ENCODE results near the gene SYMPK.

The SYMPK gene

DNA sequence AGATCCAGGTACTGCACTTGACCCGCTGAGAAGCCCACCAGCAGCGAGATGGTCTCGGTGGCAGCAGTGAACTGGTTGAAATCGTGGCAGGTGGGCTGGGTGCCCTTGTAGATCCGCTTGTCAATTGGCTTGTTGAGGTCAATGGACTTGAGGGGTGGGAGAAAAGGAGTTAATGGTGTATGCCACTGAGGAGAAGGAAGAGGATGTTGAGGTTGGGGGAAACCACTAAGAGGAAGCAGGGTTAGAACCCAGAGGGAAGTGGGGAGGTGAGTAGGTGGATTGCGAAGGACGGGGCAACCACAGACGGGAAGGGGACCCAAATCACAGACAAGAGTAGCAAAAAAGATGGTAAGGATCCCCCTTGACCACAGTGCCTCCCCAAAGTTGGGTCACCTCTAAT lies 72.0 kb downstream of the SYMPK start:
- TF ChIP-seq, protein P1, sequence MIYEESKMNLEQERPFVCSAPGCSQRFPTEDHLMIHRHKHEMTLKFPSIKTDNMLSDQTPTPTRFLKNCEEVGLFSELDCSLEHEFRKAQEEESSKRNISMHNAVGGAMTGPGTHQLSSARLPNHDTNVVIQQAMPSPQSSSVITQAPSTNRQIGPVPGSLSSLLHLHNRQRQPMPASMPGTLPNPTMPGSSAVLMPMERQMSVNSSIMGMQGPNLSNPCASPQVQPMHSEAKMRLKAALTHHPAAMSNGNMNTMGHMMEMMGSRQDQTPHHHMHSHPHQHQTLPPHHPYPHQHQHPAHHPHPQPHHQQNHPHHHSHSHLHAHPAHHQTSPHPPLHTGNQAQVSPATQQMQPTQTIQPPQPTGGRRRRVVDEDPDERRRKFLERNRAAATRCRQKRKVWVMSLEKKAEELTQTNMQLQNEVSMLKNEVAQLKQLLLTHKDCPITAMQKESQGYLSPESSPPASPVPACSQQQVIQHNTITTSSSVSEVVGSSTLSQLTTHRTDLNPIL (CRISPR knock-in tag; IDR thresholded peaks at IDR 0.05; ENCODE audit: low read depth) = no peak
- TF ChIP-seq CSDC2 (CRISPR knock-in tag; IDR thresholded peaks at IDR 0.05) (no peak), ZNF565 (CRISPR knock-in tag; conservative IDR thresholded peaks at IDR 0.05; ENCODE audit: low read depth) (no peak), RARB (CRISPR knock-in tag; IDR thresholded peaks at IDR 0.05) (no peak), BACH2 (CRISPR knock-in tag; IDR thresholded peaks at IDR 0.05; ENCODE audit: borderline replicate concordance) (no peak), SNAI2 (CRISPR knock-in tag; IDR thresholded peaks at IDR 0.05) (no peak), ZNF70 (CRISPR knock-in tag; IDR thresholded peaks at IDR 0.05) (no peak), ZFP30 (CRISPR knock-in tag; IDR thresholded peaks at IDR 0.05) (no peak)
- TF ChIP-seq, protein P2, sequence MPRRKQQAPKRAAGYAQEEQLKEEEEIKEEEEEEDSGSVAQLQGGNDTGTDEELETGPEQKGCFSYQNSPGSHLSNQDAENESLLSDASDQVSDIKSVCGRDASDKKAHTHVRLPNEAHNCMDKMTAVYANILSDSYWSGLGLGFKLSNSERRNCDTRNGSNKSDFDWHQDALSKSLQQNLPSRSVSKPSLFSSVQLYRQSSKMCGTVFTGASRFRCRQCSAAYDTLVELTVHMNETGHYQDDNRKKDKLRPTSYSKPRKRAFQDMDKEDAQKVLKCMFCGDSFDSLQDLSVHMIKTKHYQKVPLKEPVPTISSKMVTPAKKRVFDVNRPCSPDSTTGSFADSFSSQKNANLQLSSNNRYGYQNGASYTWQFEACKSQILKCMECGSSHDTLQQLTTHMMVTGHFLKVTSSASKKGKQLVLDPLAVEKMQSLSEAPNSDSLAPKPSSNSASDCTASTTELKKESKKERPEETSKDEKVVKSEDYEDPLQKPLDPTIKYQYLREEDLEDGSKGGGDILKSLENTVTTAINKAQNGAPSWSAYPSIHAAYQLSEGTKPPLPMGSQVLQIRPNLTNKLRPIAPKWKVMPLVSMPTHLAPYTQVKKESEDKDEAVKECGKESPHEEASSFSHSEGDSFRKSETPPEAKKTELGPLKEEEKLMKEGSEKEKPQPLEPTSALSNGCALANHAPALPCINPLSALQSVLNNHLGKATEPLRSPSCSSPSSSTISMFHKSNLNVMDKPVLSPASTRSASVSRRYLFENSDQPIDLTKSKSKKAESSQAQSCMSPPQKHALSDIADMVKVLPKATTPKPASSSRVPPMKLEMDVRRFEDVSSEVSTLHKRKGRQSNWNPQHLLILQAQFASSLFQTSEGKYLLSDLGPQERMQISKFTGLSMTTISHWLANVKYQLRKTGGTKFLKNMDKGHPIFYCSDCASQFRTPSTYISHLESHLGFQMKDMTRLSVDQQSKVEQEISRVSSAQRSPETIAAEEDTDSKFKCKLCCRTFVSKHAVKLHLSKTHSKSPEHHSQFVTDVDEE (CRISPR knock-in tag; IDR thresholded peaks at IDR 0.05) = no peak
- TF ChIP-seq, protein P3, sequence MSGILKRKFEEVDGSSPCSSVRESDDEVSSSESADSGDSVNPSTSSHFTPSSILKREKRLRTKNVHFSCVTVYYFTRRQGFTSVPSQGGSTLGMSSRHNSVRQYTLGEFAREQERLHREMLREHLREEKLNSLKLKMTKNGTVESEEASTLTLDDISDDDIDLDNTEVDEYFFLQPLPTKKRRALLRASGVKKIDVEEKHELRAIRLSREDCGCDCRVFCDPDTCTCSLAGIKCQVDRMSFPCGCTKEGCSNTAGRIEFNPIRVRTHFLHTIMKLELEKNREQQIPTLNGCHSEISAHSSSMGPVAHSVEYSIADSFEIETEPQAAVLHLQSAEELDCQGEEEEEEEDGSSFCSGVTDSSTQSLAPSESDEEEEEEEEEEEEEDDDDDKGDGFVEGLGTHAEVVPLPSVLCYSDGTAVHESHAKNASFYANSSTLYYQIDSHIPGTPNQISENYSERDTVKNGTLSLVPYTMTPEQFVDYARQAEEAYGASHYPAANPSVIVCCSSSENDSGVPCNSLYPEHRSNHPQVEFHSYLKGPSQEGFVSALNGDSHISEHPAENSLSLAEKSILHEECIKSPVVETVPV (CRISPR knock-in tag; IDR thresholded peaks at IDR 0.05) = no peak

DNA sequence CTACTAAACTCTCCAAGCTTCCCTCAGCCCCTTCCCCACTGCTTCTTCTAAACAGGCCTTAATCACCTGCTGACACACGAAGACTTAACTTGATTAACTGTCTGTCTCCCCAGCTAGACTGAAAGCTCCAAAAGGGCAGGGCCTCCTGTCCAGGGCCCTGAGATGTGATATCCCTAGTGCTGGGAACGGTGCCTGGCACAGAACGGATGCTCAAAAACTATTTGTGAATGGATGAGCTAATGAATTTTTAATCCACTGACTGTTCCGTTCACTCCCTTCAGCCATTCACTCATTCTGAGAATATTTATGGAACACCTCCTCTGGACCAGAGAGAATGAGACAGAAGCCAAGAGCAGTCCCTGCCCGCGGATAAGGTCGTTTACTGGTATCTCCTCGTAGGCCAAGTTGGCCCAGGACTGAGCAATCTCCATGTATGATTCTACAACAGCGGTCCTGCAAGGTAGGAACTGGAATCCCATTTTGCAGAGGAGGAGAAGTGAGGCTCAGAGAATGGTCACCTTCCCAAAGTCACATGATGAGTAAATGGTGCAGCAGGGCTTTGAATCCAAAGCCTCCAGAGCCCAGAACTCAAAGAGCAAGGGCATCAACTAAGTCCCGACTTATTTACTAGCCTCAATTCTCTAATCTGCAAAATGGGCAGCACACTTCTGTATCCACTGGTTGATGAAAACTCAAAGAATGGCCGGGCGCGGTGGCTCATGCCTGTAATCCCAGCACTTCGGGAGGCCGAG lies 73.7 kb downstream of the SYMPK start:
- no peak for ATAC-seq
- TF ChIP-seq ZNF70 (CRISPR knock-in tag; IDR thresholded peaks at IDR 0.05) (no peak), ZFP30 (CRISPR knock-in tag; IDR thresholded peaks at IDR 0.05) (no peak), PPARA (CRISPR knock-in tag; IDR thresholded peaks at IDR 0.05; ENCODE audit: borderline replicate concordance) (no peak), SNAI2 (CRISPR knock-in tag; IDR thresholded peaks at IDR 0.05) (no peak), ISL1 (CRISPR knock-in tag; IDR thresholded peaks at IDR 0.05) (no peak), ZNF8 (CRISPR knock-in tag; IDR thresholded peaks at IDR 0.05) (no peak), ESRRG (CRISPR knock-in tag; IDR thresholded peaks at IDR 0.05) (no peak), ZNF565 (CRISPR knock-in tag; conservative IDR thresholded peaks at IDR 0.05; ENCODE audit: low read depth) (no peak), TCF4 (CRISPR knock-in tag; IDR thresholded peaks at IDR 0.05; ENCODE audit: borderline replicate concordance) (no peak), GLIS3 (CRISPR knock-in tag; IDR thresholded peaks at IDR 0.05) (no peak), ZC3H10 (CRISPR knock-in tag; IDR thresholded peaks at IDR 0.05) (no peak), ZFP3 (CRISPR knock-in tag; IDR thresholded peaks at IDR 0.05) (no peak), OSR1 (CRISPR knock-in tag; IDR thresholded peaks at IDR 0.05) (no peak), ARNTL (CRISPR knock-in tag; IDR thresholded peaks at IDR 0.05; ENCODE audit: borderline replicate concordance, low read depth) (no peak), TOX (CRISPR knock-in tag; IDR thresholded peaks at IDR 0.05; ENCODE audit: borderline replicate concordance) (no peak)
- TF ChIP-seq, protein P4, sequence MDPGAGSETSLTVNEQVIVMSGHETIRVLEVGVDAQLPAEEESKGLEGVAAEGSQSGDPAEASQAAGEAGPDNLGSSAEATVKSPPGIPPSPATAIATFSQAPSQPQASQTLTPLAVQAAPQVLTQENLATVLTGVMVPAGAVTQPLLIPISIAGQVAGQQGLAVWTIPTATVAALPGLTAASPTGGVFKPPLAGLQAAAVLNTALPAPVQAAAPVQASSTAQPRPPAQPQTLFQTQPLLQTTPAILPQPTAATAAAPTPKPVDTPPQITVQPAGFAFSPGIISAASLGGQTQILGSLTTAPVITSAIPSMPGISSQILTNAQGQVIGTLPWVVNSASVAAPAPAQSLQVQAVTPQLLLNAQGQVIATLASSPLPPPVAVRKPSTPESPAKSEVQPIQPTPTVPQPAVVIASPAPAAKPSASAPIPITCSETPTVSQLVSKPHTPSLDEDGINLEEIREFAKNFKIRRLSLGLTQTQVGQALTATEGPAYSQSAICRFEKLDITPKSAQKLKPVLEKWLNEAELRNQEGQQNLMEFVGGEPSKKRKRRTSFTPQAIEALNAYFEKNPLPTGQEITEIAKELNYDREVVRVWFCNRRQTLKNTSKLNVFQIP (CRISPR knock-in tag; IDR thresholded peaks at IDR 0.05; ENCODE audit: borderline replicate concordance, low read depth) = no peak
- TF ChIP-seq, protein P3 (CRISPR knock-in tag; IDR thresholded peaks at IDR 0.05) = no peak
- TF ChIP-seq, protein P5, sequence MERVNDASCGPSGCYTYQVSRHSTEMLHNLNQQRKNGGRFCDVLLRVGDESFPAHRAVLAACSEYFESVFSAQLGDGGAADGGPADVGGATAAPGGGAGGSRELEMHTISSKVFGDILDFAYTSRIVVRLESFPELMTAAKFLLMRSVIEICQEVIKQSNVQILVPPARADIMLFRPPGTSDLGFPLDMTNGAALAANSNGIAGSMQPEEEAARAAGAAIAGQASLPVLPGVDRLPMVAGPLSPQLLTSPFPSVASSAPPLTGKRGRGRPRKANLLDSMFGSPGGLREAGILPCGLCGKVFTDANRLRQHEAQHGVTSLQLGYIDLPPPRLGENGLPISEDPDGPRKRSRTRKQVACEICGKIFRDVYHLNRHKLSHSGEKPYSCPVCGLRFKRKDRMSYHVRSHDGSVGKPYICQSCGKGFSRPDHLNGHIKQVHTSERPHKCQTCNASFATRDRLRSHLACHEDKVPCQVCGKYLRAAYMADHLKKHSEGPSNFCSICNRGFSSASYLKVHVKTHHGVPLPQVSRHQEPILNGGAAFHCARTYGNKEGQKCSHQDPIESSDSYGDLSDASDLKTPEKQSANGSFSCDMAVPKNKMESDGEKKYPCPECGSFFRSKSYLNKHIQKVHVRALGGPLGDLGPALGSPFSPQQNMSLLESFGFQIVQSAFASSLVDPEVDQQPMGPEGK (CRISPR knock-in tag; IDR thresholded peaks at IDR 0.05; ENCODE audit: borderline replicate concordance) = no peak
- TF ChIP-seq, protein P1 (CRISPR knock-in tag; IDR thresholded peaks at IDR 0.05; ENCODE audit: low read depth) = no peak

More for the DNA sequence above, 72.0 kb downstream of the SYMPK start:
- no peak for ATAC-seq
